BLaER1 treated with 17β-estradiol and CSF1 and Interleukin-3, amounts not matched to agents 10 nM and 100 nM (cell line): ENCODE measurements around the gene KRT86.

ENCODE experiments used
- H3K27ac ChIP-seq, 11 experiments: shearing (Covaris generic); formaldehyde crosslinking; 2 replicates each; pipeline ENCODE4 v1.8.1; 2022
- H3K27me3 ChIP-seq, 11 experiments: shearing (Covaris generic); formaldehyde crosslinking; 2 replicates each; pipeline ENCODE4 v1.8.1; 2022
- H3K36me3 ChIP-seq, 11 experiments: shearing (Covaris generic); formaldehyde crosslinking; 2 replicates each; pipeline ENCODE4 v1.8.1; 2022
- H3K4me1 ChIP-seq, 10 experiments: shearing (Covaris generic); formaldehyde crosslinking; 2 replicates each; pipeline ENCODE4 v1.8.1; 2022
- H3K4me2 ChIP-seq, 11 experiments: shearing (Covaris generic); formaldehyde crosslinking; 2 replicates each; pipeline ENCODE4 v1.8.1; 2022
- H3K4me3 ChIP-seq, 10 experiments: shearing (Covaris generic); formaldehyde crosslinking; 2 replicates each; pipeline ENCODE4 v1.8.1; 2022
- H3K9ac ChIP-seq, 11 experiments: shearing (Covaris generic); formaldehyde crosslinking; 2 replicates each; pipeline ENCODE4 v1.8.1; 2022
- H3K9me3 ChIP-seq, 11 experiments: shearing (Covaris generic); formaldehyde crosslinking; replicated peaks in 1 of 11; 2 replicates each; pipeline ENCODE4 v1.8.1; 2022
- H4K20me1 ChIP-seq, 11 experiments: shearing (Covaris generic); formaldehyde crosslinking; 2 replicates each; pipeline ENCODE4 v1.8.1; 2022
- Cebpa-rat ChIP-seq, 11 experiments: shearing (Covaris generic); IDR thresholded peaks; 2 replicates each; pipeline ENCODE4 v1.8.1; 2022

KRT86 gene

GRCh38 chr12:52321418-52321817, 47.0 kb downstream of the KRT86 start:
- Histone ChIP-seq H3K9me3 (no peaks in the 10 kb centered on the region), H3K4me2 (no peak overlapping the region), H3K4me1 (peaks cover 0 to 5% (median 0%) of the 10 kb centered on the region in 10 experiments; a peak in 1 of 20 replicates), H4K20me1 (no peaks in the 10 kb centered on the region), H3K27ac (no peak overlapping the region), H3K9ac (no peak overlapping the region), H3K4me3 (no peak overlapping the region), H3K27me3 (no peaks in the 10 kb centered on the region), H3K36me3 (no peaks in the 10 kb centered on the region)
- no peak for TF ChIP-seq Cebpa-rat (IDR thresholded peaks at IDR 0.05)

GRCh38 chr12:52322069-52322468, 47.6 kb downstream of the KRT86 start:
- no peak for TF ChIP-seq Cebpa-rat (IDR thresholded peaks at IDR 0.05)
- H3K36me3 ChIP-seq: no peaks in the 10 kb centered on the region
- no peaks in the 10 kb centered on the region for H3K9me3 ChIP-seq
- no peak overlapping the region for H3K4me3 ChIP-seq
- H3K4me1 ChIP-seq: peaks cover 0 to 5% (median 0%) of the 10 kb centered on the region in 10 experiments; a peak in 2 of 20 replicates
- H3K27me3 ChIP-seq: no peaks in the 10 kb centered on the region
- H4K20me1 ChIP-seq: no peaks in the 10 kb centered on the region
- H3K27ac ChIP-seq: no peak overlapping the region
- no peak overlapping the region for H3K9ac ChIP-seq
- no peak overlapping the region for H3K4me2 ChIP-seq

- H3K9ac ChIP-seq: no peak overlapping the region
- H3K9me3 ChIP-seq: no peaks in the 10 kb centered on the region
- no peak for TF ChIP-seq Cebpa-rat (IDR thresholded peaks at IDR 0.05)
- no peaks in the 10 kb centered on the region for H3K36me3 ChIP-seq
- peaks cover 0 to 7% (median 0%) of the 10 kb centered on the region in 10 experiments; a peak in 3 of 20 replicates for H3K4me1 ChIP-seq
- no peaks in the 10 kb centered on the region for H4K20me1 ChIP-seq
- H3K27ac ChIP-seq: no peak overlapping the region
- no peak overlapping the region for H3K4me2 ChIP-seq
- no peaks in the 10 kb centered on the region for H3K27me3 ChIP-seq
- no peak overlapping the region for H3K4me3 ChIP-seq
These were observed 48.6 kb downstream of the KRT86 start for GRCh38 chr12:52323001-52323400.

GRCh38 chr12:52323416-52324152, 49.1 kb downstream of the KRT86 start:
- TF ChIP-seq Cebpa-rat (IDR thresholded peaks at IDR 0.05): no peak
- no peak overlapping the region for H3K4me3 ChIP-seq

DNA sequence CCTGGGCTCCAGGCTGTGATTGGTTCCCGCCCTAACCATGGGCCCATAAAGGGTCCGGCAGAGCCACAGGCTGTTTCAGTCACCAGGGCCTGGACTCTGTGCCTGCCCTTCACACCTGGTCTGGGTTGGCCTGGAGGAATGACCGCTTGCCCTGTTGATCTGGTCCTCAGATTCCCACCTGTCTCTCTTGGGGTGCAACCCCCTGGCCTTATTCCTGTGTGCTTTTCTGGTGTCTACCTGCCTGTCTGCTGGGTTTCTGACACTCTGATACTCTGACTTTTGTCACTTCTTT, 49.7 kb downstream of the KRT86 start:
- Histone ChIP-seq H3K27me3 (no peaks in the 10 kb centered on the region), H4K20me1 (no peaks in the 10 kb centered on the region), H3K4me1 (peaks cover 0 to 7% (median 0%) of the 10 kb centered on the region in 10 experiments; a peak in 3 of 20 replicates), H3K9ac (no peak overlapping the region), H3K4me3 (no peak overlapping the region), H3K9me3 (no peaks in the 10 kb centered on the region), H3K36me3 (no peaks in the 10 kb centered on the region), H3K4me2 (no peak overlapping the region), H3K27ac (no peak overlapping the region)
- TF ChIP-seq Cebpa-rat (IDR thresholded peaks at IDR 0.05): no peak

More at GRCh38 chr12:52323416-52324152, 49.1 kb downstream of the KRT86 start:
- Histone ChIP-seq H3K27ac (no peak overlapping the region), H3K27me3 (no peaks in the 10 kb centered on the region), H3K9me3 (no peaks in the 10 kb centered on the region), H4K20me1 (no peaks in the 10 kb centered on the region), H3K4me1 (peaks cover 0 to 7% (median 0%) of the 10 kb centered on the region in 10 experiments; a peak in 3 of 20 replicates), H3K9ac (no peak overlapping the region), H3K36me3 (no peaks in the 10 kb centered on the region), H3K4me2 (no peak overlapping the region)

GRCh38 chr12:52327052-52327829, 52.8 kb downstream of the KRT86 start:
- Histone ChIP-seq H3K9ac (no peak overlapping the region), H3K4me2 (0 out of 22 replicates have a peak overlapping the region, but pooled peaks of 2 of the 11 experiments have one; percentile 4 to 18), H3K36me3 (no peaks in the 10 kb centered on the region), H3K9me3 (no peaks in the 10 kb centered on the region), H3K4me1 (peaks cover 0 to 13% (median 0%) of the 10 kb centered on the region in 10 experiments; a peak in 6 of 20 replicates), H3K4me3 (no peak overlapping the region), H3K27me3 (no peaks in the 10 kb centered on the region), H4K20me1 (no peaks in the 10 kb centered on the region), H3K27ac (no peak overlapping the region)
- no peak for TF ChIP-seq Cebpa-rat (IDR thresholded peaks at IDR 0.05)

GRCh38 chr12:52327830-52328500, 53.5 kb downstream of the KRT86 start:
- Histone ChIP-seq H3K4me3 (no peak overlapping the region), H3K36me3 (no peaks in the 10 kb centered on the region), H3K27ac (no peak overlapping the region), H3K4me2 (no peak overlapping the region), H4K20me1 (no peaks in the 10 kb centered on the region), H3K4me1 (peaks cover 0 to 13% (median 0%) of the 10 kb centered on the region in 10 experiments; a peak in 6 of 20 replicates), H3K27me3 (no peaks in the 10 kb centered on the region), H3K9ac (no peak overlapping the region), H3K9me3 (no peaks in the 10 kb centered on the region)
- TF ChIP-seq Cebpa-rat (IDR thresholded peaks at IDR 0.05): no peak

GRCh38 chr12:52331039-52331438, 56.6 kb downstream of the KRT86 start:
- H3K36me3 ChIP-seq: no peaks in the 10 kb centered on the region; a peak in 1 of 22 replicates
- TF ChIP-seq Cebpa-rat (IDR thresholded peaks at IDR 0.05): no peak
- H3K4me2 ChIP-seq: no peak overlapping the region
- H4K20me1 ChIP-seq: no peaks in the 10 kb centered on the region
- no peak overlapping the region for H3K27ac ChIP-seq
- peaks cover 5 to 11% (median 8%) of the 10 kb centered on the region in 11 experiments for H3K9me3 ChIP-seq
- no peaks in the 10 kb centered on the region for H3K27me3 ChIP-seq
- H3K4me3 ChIP-seq: no peak overlapping the region
- no peak overlapping the region for H3K9ac ChIP-seq
- H3K4me1 ChIP-seq: peaks cover 0 to 13% (median 0%) of the 10 kb centered on the region in 10 experiments; a peak in 5 of 20 replicates

GRCh38 chr12:52331833-52332232, 57.4 kb downstream of the KRT86 start:
- Histone ChIP-seq H3K27ac (no peak overlapping the region), H3K9me3 (peaks cover 12 to 19% (median 15%) of the 10 kb centered on the region in 11 experiments), H3K36me3 (no peaks in the 10 kb centered on the region; a peak in 1 of 22 replicates), H3K4me3 (no peak overlapping the region), H3K27me3 (no peaks in the 10 kb centered on the region), H3K9ac (no peak overlapping the region), H3K4me2 (no peak overlapping the region), H4K20me1 (no peaks in the 10 kb centered on the region), H3K4me1 (peaks cover 0 to 13% (median 0%) of the 10 kb centered on the region in 10 experiments; a peak in 5 of 20 replicates)
- TF ChIP-seq Cebpa-rat (IDR thresholded peaks at IDR 0.05): no peak
